ENCODE data around the gene RTL3. TPM values are rescaled to one million over a fixed set of nuclear protein-coding genes. Genes with fewer than 3 reads are reported as not detected.

Gene RTL3
- total and polyA plus RNA-seq, 9 of the 15 experiments (the other 6 are each of a cell fraction or from before 2014, with no cell fraction given) = not detected

DNA sequence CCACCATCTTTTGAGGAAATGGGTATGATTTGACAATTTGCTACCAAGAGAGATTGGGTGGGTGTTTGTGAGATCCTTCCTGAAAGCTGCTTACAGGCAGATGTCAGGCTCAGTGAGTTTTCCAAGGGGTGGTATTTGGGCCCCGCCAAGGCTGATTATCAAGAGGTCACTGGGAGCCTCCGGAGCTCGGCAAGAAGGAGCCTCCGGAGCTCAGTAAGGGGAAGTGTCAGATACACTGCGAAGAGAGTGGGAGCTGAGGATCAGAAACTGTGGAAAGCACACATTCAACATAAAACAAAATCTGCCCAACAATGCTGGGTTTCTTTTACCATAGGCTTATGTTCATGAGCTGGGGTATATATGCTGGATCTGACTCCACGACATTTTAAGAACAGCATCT, 714 bp downstream of the RTL3 start (continued):
- TF ChIP-seq, protein P1, sequence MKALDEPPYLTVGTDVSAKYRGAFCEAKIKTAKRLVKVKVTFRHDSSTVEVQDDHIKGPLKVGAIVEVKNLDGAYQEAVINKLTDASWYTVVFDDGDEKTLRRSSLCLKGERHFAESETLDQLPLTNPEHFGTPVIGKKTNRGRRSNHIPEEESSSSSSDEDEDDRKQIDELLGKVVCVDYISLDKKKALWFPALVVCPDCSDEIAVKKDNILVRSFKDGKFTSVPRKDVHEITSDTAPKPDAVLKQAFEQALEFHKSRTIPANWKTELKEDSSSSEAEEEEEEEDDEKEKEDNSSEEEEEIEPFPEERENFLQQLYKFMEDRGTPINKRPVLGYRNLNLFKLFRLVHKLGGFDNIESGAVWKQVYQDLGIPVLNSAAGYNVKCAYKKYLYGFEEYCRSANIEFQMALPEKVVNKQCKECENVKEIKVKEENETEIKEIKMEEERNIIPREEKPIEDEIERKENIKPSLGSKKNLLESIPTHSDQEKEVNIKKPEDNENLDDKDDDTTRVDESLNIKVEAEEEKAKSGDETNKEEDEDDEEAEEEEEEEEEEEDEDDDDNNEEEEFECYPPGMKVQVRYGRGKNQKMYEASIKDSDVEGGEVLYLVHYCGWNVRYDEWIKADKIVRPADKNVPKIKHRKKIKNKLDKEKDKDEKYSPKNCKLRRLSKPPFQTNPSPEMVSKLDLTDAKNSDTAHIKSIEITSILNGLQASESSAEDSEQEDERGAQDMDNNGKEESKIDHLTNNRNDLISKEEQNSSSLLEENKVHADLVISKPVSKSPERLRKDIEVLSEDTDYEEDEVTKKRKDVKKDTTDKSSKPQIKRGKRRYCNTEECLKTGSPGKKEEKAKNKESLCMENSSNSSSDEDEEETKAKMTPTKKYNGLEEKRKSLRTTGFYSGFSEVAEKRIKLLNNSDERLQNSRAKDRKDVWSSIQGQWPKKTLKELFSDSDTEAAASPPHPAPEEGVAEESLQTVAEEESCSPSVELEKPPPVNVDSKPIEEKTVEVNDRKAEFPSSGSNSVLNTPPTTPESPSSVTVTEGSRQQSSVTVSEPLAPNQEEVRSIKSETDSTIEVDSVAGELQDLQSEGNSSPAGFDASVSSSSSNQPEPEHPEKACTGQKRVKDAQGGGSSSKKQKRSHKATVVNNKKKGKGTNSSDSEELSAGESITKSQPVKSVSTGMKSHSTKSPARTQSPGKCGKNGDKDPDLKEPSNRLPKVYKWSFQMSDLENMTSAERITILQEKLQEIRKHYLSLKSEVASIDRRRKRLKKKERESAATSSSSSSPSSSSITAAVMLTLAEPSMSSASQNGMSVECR (CRISPR knock-in tag; IDR thresholded peaks at IDR 0.05) = no peak

DNA sequence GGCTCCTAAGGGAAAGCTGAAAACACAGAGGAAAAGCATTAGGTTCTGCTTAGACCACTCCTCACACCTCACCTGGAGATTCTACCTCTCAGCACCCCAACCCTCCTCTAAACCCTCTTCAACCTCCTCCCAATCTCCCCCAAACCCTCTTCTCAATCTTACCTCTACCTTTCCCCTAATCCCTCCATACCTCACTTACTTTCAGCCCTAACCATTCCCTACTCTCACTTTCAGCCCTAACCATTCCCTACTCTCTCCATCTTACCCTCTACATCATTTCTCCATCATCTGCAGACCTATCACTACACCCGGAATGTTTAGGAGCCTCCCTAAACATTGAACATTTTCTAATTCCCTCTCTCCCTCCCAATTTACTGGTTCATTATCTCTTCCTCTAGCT, 3.5 kb downstream of the RTL3 start:
- Histone ChIP-seq H4K20me1 (replicated peaks; ENCODE audit: control insufficient read depth, insufficient read depth, low read length) (no peaks in the 10 kb centered on the region), H3K9me1 (ENCODE audit: control insufficient read depth, insufficient read depth, low read length) (no peaks in the 10 kb centered on the region), H3K9me3 (replicated peaks; ENCODE audit: control insufficient read depth, insufficient read depth, low read depth, low read length) (no peaks in the 10 kb centered on the region), H3K4me1 (replicated peaks in 1 of 2; ENCODE audit: control insufficient read depth in 2 of 2, insufficient read depth in 2 of 2, low read length in 2 of 2) (no peaks in the 10 kb centered on the region), H3K4me2 (ENCODE audit: insufficient read depth, low read length) (no peak overlapping the region), H3K27me3 (ENCODE audit: control insufficient read depth in 2 of 2, insufficient read depth in 2 of 2, low read length in 2 of 2) (no peaks in the 10 kb centered on the region), H3K9ac (ENCODE audit: insufficient read depth in 1 of 2, low read depth in 2 of 2, low read length in 2 of 2) (no peak overlapping the region), H3K4me3 (no peak overlapping the region), H3K36me3 (ENCODE audit: control insufficient read depth, insufficient read depth, low read length) (no peaks in the 10 kb centered on the region), H3K27ac (ENCODE audit: extremely low read depth, low read depth, low read length) (no peak overlapping the region), H2AFZ (ENCODE audit: low read depth, low read length) (no peak overlapping the region), H3K79me2 (ENCODE audit: control insufficient read depth, insufficient read depth, low read length) (no peaks in the 10 kb centered on the region)
- ChIA-PET POLR2A (no interaction called here), CTCF (ENCODE audit: low intra/inter-chr PET ratio) (no interaction called here)
- WGBS (ENCODE audit: insufficient coverage, low coverage, missing lambda C conversion rate) = 0% methylated on average over 1 of the region's 1 CpG
- intact Hi-C loops (cut with micrococcal nuclease) (no loop called here), in situ Hi-C loops (cut with MboI) (no loop called here)
- DNase-seq (ENCODE audit: extremely low read depth in 1 of 4, low spot score in 3 of 4) = no peak
- BruUV-seq (replicated peaks) = no TSS peak
- TF ChIP-seq ZEB2 (IDR thresholded peaks at IDR 0.05) (no peak), NUFIP1 (IDR thresholded peaks at IDR 0.05; ENCODE audit: partially characterized antibody) (no peak), KLF10 (CRISPR knock-in tag; IDR thresholded peaks at IDR 0.05) (no peak), ZFP1 (CRISPR knock-in tag; IDR thresholded peaks at IDR 0.05) (no peak), SMAD2 (IDR thresholded peaks at IDR 0.05; ENCODE audit: low read depth, low read length) (no peak), PHTF2 (CRISPR knock-in tag; IDR thresholded peaks at IDR 0.05) (no peak), RFX1 (IDR thresholded peaks at IDR 0.05) (no peak), ARHGAP35 (IDR thresholded peaks at IDR 0.05; ENCODE audit: partially characterized antibody) (no peak), ZNF717 (CRISPR knock-in tag; IDR thresholded peaks at IDR 0.05) (no peak), ZNF124 (CRISPR knock-in tag; IDR thresholded peaks at IDR 0.05) (no peak), CHCHD3 (CRISPR knock-in tag; IDR thresholded peaks at IDR 0.05) (no peak), NELFE (IDR thresholded peaks at IDR 0.05; ENCODE audit: insufficient read depth, insufficient read length) (no peak)
- TF ChIP-seq, protein P2, sequence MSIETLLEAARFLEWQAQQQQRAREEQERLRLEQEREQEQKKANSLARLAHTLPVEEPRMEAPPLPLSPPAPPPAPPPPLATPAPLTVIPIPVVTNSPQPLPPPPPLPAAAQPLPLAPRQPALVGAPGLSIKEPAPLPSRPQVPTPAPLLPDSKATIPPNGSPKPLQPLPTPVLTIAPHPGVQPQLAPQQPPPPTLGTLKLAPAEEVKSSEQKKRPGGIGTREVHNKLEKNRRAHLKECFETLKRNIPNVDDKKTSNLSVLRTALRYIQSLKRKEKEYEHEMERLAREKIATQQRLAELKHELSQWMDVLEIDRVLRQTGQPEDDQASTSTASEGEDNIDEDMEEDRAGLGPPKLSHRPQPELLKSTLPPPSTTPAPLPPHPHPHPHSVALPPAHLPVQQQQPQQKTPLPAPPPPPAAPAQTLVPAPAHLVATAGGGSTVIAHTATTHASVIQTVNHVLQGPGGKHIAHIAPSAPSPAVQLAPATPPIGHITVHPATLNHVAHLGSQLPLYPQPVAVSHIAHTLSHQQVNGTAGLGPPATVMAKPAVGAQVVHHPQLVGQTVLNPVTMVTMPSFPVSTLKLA (conservative IDR thresholded peaks at IDR 0.05) = no peak
- ATAC-seq = no peak
- FAIRE-seq = no peak

Measured in K562 (cell line).